OCI-LY7 (cell line): ENCODE results near the gene AMPD3.

Source experiments
- EZH2phosphoT487 ChIP-seq: fragments of 200-600 bp; sonication (generic); IDR thresholded peaks from 2 replicates; pipeline ENCODE4 v1.6.1; 2018; ENCODE audit warnings: low read depth, borderline replicate concordance, mild to moderate bottlenecking, mixed run types, antibody characterized with exemption, low read length, moderate library complexity, mixed read lengths
- TF ChIP-seq, protein P1 (sequence below): fragments of 200-600 bp; sonication (generic); conservative IDR thresholded peaks from 2 replicates; pipeline ENCODE4 v1.5.1; 2014; ENCODE audit warnings: mild to moderate bottlenecking, antibody characterized with exemption, low read length, moderate library complexity, mixed read lengths

GRCh38 chr11:10447445-10447844 lies 7.6 kb upstream of the AMPD3 start:
- TF ChIP-seq, protein P1, sequence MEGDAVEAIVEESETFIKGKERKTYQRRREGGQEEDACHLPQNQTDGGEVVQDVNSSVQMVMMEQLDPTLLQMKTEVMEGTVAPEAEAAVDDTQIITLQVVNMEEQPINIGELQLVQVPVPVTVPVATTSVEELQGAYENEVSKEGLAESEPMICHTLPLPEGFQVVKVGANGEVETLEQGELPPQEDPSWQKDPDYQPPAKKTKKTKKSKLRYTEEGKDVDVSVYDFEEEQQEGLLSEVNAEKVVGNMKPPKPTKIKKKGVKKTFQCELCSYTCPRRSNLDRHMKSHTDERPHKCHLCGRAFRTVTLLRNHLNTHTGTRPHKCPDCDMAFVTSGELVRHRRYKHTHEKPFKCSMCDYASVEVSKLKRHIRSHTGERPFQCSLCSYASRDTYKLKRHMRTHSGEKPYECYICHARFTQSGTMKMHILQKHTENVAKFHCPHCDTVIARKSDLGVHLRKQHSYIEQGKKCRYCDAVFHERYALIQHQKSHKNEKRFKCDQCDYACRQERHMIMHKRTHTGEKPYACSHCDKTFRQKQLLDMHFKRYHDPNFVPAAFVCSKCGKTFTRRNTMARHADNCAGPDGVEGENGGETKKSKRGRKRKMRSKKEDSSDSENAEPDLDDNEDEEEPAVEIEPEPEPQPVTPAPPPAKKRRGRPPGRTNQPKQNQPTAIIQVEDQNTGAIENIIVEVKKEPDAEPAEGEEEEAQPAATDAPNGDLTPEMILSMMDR, result no peak
- TF ChIP-seq EZH2phosphoT487, result no peak
